Measurements from ENCODE around the gene FDX2. TPM values are rescaled to one million over a fixed set of nuclear protein-coding genes. Genes with fewer than 3 reads are reported as not detected.

FDX2 gene
- total and polyA plus RNA-seq, 2 of the 13 experiments (the other 11 are each of a cell fraction or from before 2014, with no cell fraction given) = 21.0 to 24.7 TPM

- no peak for TF ChIP-seq CBX2 (IDR thresholded peaks at IDR 0.05; ENCODE audit: low read depth, low read length)
- TF ChIP-seq CBX2 (CRISPR knock-in tag; IDR thresholded peaks at IDR 0.05; ENCODE audit: low read depth) = no peak
- TF ChIP-seq STAT5B (CRISPR knock-in tag; IDR thresholded peaks at IDR 0.05) = no peak
- TF ChIP-seq MTA1 (CRISPR knock-in tag; IDR thresholded peaks at IDR 0.05; ENCODE audit: borderline replicate concordance) = peak; percentile 45; the same call in 1 of the 2 replicates
- no peak for TF ChIP-seq ZNF326 (CRISPR knock-in tag; IDR thresholded peaks at IDR 0.05; ENCODE audit: borderline replicate concordance)
- TF ChIP-seq RFX3 (CRISPR knock-in tag; IDR thresholded peaks at IDR 0.05) = peak; percentile 71
- TF ChIP-seq FOXO1 (CRISPR knock-in tag; IDR thresholded peaks at IDR 0.05) = no peak
- peak; percentile 91; the same call in 1 of the 2 replicates for TF ChIP-seq KLF15 (CRISPR knock-in tag; IDR thresholded peaks at IDR 0.05; ENCODE audit: borderline replicate concordance)
- 0 out of 2 replicates have a peak, but pooled peaks have one; percentile 7 for TF ChIP-seq ZNF232 (CRISPR knock-in tag; IDR thresholded peaks at IDR 0.05; ENCODE audit: borderline replicate concordance)
- no peak for TF ChIP-seq TRIM22 (IDR thresholded peaks at IDR 0.05)
- TF ChIP-seq NCOA1 (CRISPR knock-in tag; IDR thresholded peaks at IDR 0.05) = no peak
- peak; percentile 69; the same call in 1 of the 2 replicates for TF ChIP-seq POLR2AphosphoS2 (IDR thresholded peaks at IDR 0.05; ENCODE audit: low read depth, low read length)
- no peak for TF ChIP-seq ERF (CRISPR knock-in tag; IDR thresholded peaks at IDR 0.05)
- no peak for TF ChIP-seq ZNF224 (CRISPR knock-in tag; IDR thresholded peaks at IDR 0.05)
- TF ChIP-seq MAFF (IDR thresholded peaks at IDR 0.05; ENCODE audit: low read depth, low read length) = no peak
- TF ChIP-seq ZKSCAN8 (CRISPR knock-in tag; IDR thresholded peaks at IDR 0.05; ENCODE audit: borderline replicate concordance) = no peak
- TF ChIP-seq CBFB (CRISPR knock-in tag; IDR thresholded peaks at IDR 0.05) = peak; percentile 19; the same call in 1 of the 2 replicates
- no peak for TF ChIP-seq ZNF281 (CRISPR knock-in tag; IDR thresholded peaks at IDR 0.05; ENCODE audit: borderline replicate concordance)
- no peak for TF ChIP-seq ZNF576 (CRISPR knock-in tag; IDR thresholded peaks at IDR 0.05)
- no peak for TF ChIP-seq ZNF780A (CRISPR knock-in tag; IDR thresholded peaks at IDR 0.05)
- TF ChIP-seq CHD2 (IDR thresholded peaks at IDR 0.05; ENCODE audit: low read depth, low read length) = no peak; the same call in 1 of the 2 replicates
- TF ChIP-seq ZNF263 (CRISPR knock-in tag; IDR thresholded peaks at IDR 0.05) = 0 out of 2 replicates have a peak, but pooled peaks have one; percentile 40
- no peak for TF ChIP-seq DDIT3 (CRISPR knock-in tag; IDR thresholded peaks at IDR 0.05)
- TF ChIP-seq, protein P1, sequence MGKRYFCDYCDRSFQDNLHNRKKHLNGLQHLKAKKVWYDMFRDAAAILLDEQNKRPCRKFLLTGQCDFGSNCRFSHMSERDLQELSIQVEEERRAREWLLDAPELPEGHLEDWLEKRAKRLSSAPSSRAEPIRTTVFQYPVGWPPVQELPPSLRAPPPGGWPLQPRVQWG (CRISPR knock-in tag; IDR thresholded peaks at IDR 0.05; ENCODE audit: borderline replicate concordance, low read depth) = no peak
- no peak for TF ChIP-seq ZC3H4 (CRISPR knock-in tag; IDR thresholded peaks at IDR 0.05; ENCODE audit: borderline replicate concordance)
- no peak for TF ChIP-seq HMG20B (CRISPR knock-in tag; conservative IDR thresholded peaks at IDR 0.05)
Measured at GRCh38 chr19:10332965-10333757, 17.3 kb upstream of the FDX2 start, which contains the start of gene RAVER1 (continued).
